ENCODE measurements around the gene RASSF8. TPM values are rescaled to one million over a fixed set of nuclear protein-coding genes. Genes with fewer than 3 reads are reported as not detected.

RASSF8 gene
- 14.3 and 19.0 TPM in 2 replicates for total RNA-seq

GRCh38 chr12:25958428-25959070 lies at the start of gene RASSF8:
TSS of gene RASSF8 (plus strand) at chr12:25958682. CDS start at chr12:26055344, 96,662 bp downstream.
- Histone ChIP-seq H3K36me3 (ENCODE audit: control insufficient read depth, insufficient read depth, low read length) (no peaks in the 10 kb centered on the region), H3K4me3 (ENCODE audit: low read depth, low read length) (peak within 1 kb of the TSS; percentile 66), H3K27me3 (ENCODE audit: control insufficient read depth, insufficient read depth, low read length) (no peaks in the 10 kb centered on the region)
- no peak for TF ChIP-seq CTCF (IDR thresholded peaks at IDR 0.05; ENCODE audit: insufficient read depth, low read length, severe bottlenecking)
- peak; percentile 23 for DNase-seq (ENCODE audit: low read depth)
- FAIRE-seq, result no peak

- no peaks in the 10 kb centered on the region for H3K27me3 ChIP-seq (ENCODE audit: control insufficient read depth, insufficient read depth, low read length)
- FAIRE-seq (no peak), DNase-seq (ENCODE audit: low read depth) (no peak)
- H3K4me3 ChIP-seq (ENCODE audit: low read depth, low read length), result no peak overlapping the region
- no peak for TF ChIP-seq CTCF (IDR thresholded peaks at IDR 0.05; ENCODE audit: insufficient read depth, low read length, severe bottlenecking)
- no peaks in the 10 kb centered on the region for H3K36me3 ChIP-seq (ENCODE audit: control insufficient read depth, insufficient read depth, low read length)
Measured at GRCh38 chr12:25914551-25914950, 43.9 kb upstream of the RASSF8 start.

- DNase-seq (ENCODE audit: low read depth) (peak; percentile 90), FAIRE-seq (no peak)
- TF ChIP-seq CTCF (IDR thresholded peaks at IDR 0.05; ENCODE audit: insufficient read depth, low read length, severe bottlenecking), result no peak
- no peaks in the 10 kb centered on the region for H3K27me3 ChIP-seq (ENCODE audit: control insufficient read depth, insufficient read depth, low read length)
- no peak overlapping the region for H3K4me3 ChIP-seq (ENCODE audit: low read depth, low read length)
- no peaks in the 10 kb centered on the region for H3K36me3 ChIP-seq (ENCODE audit: control insufficient read depth, insufficient read depth, low read length)
Measured at GRCh38 chr12:25924491-25925001, 33.9 kb upstream of the RASSF8 start.

- H3K4me3 ChIP-seq (ENCODE audit: low read depth, low read length), result no peak overlapping the region
- TF ChIP-seq CTCF (IDR thresholded peaks at IDR 0.05; ENCODE audit: insufficient read depth, low read length, severe bottlenecking), result no peak
- DNase-seq (ENCODE audit: low read depth) (no peak), FAIRE-seq (no peak)
- no peaks in the 10 kb centered on the region for H3K27me3 ChIP-seq (ENCODE audit: control insufficient read depth, insufficient read depth, low read length)
- H3K36me3 ChIP-seq (ENCODE audit: control insufficient read depth, insufficient read depth, low read length), result no peaks in the 10 kb centered on the region
Measured at GRCh38 chr12:25925064-25925463, 33.4 kb upstream of the RASSF8 start.

GRCh38 chr12:25926536-25926935 lies 31.9 kb upstream of the RASSF8 start:
- no peak for DNase-seq (ENCODE audit: low read depth)
- TF ChIP-seq CTCF (IDR thresholded peaks at IDR 0.05; ENCODE audit: insufficient read depth, low read length, severe bottlenecking), result no peak
- no peak for FAIRE-seq
- H3K36me3 ChIP-seq (ENCODE audit: control insufficient read depth, insufficient read depth, low read length), result no peaks in the 10 kb centered on the region
- no peaks in the 10 kb centered on the region for H3K27me3 ChIP-seq (ENCODE audit: control insufficient read depth, insufficient read depth, low read length)
- no peak overlapping the region for H3K4me3 ChIP-seq (ENCODE audit: low read depth, low read length)

- Histone ChIP-seq H3K4me3 (ENCODE audit: low read depth, low read length) (no peak overlapping the region), H3K27me3 (ENCODE audit: control insufficient read depth, insufficient read depth, low read length) (no peaks in the 10 kb centered on the region), H3K36me3 (ENCODE audit: control insufficient read depth, insufficient read depth, low read length) (no peaks in the 10 kb centered on the region)
- DNase-seq (ENCODE audit: low read depth), result peak; percentile 47
- TF ChIP-seq CTCF (IDR thresholded peaks at IDR 0.05; ENCODE audit: insufficient read depth, low read length, severe bottlenecking), result no peak
- no peak for FAIRE-seq
Measured at GRCh38 chr12:25929142-25929541, 29.3 kb upstream of the RASSF8 start.

Measured in bronchial epithelial cell (primary cell).